ENCODE results near the gene SFXN4.

- no peak for TF ChIP-seq ZNF264 (CRISPR knock-in tag; IDR thresholded peaks at IDR 0.05)
- no peak for TF ChIP-seq YY1 (IDR thresholded peaks at IDR 0.05; ENCODE audit: insufficient read depth, insufficient replicate concordance, low read depth, low read length)
- TF ChIP-seq ZNF296 (CRISPR knock-in tag; conservative IDR thresholded peaks at IDR 0.05): no peak
- no peak for TF ChIP-seq CEBPB (IDR thresholded peaks at IDR 0.05; ENCODE audit: borderline replicate concordance, low read depth, low read length)
- TF ChIP-seq POLR2A (IDR thresholded peaks at IDR 0.05; ENCODE audit: insufficient read depth in 1 of 2, low read depth in 2 of 2, low read length in 2 of 2): no peak
- no peak for TF ChIP-seq NFE2L1 (CRISPR knock-in tag; IDR thresholded peaks at IDR 0.05; ENCODE audit: borderline replicate concordance)
- TF ChIP-seq ATF3 (CRISPR knock-in tag; IDR thresholded peaks at IDR 0.05): no peak
These were observed 11.9 kb downstream of the SFXN4 start for GRCh38 chr10:119153661-119154060.
